ENCODE data around the gene LAMA3.

GRCh38 chr18:23730857-23731256 lies 41.6 kb downstream of the LAMA3 start:
- TF ChIP-seq CTCF (IDR thresholded peaks at IDR 0.05) (no peak), POLR2A (IDR thresholded peaks at IDR 0.05) (no peak)

Data from Peyer's patch (tissue), 4 donors.